Breast epithelium (tissue), 3 donors: ENCODE results near the gene ADAMTS2.

Source experiments
- POLR2AphosphoS5 ChIP-seq, 3 donors: sonication (generic); formaldehyde crosslinking; IDR thresholded peaks; one replicate each; pipeline ENCODE4 v1.6.1; 2017; ENCODE audit warnings: antibody characterized with exemption in 3 of 3
- TF ChIP-seq, protein P1 (sequence below), 3 donors: fragments of 450-650 bp; IDR thresholded peaks; one replicate each; pipeline ENCODE4 v1.5.1; 2016 to 2017; ENCODE audit warnings: antibody characterized with exemption in 3 of 3, mild to moderate bottlenecking in 3 of 3, moderate library complexity in 3 of 3

DNA sequence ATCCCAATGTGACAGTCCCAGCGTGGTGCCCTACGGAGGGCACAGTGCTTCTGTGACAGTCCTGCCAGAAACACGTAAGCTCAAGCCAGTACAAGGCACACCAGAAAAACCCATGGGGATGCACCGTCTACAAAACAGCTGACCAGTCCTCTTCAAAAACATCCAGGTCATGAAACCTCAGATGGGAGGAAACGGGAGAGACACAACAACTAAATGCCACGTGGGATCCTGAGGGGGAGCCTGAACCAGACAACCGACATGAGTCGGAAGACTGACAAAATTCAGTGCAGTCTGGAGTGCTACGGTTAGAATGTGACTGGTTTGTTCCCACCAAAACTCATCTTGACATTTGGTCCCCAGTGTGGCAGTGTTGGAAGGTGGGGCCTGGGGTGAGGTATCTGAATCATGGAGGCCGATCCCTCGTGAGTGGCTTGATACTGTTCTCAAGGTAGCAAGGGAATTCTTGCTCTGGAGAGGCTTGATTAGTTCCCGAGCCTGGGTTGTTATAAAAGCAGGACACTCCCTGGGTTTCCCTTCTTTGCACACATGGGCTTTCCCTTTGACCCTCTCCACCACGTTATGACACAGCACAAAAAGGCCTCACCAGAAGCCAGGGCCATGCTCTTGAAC, 55.4 kb downstream of the ADAMTS2 start:
- TF ChIP-seq POLR2AphosphoS5 (IDR thresholded peaks at IDR 0.05) = no peak
- TF ChIP-seq, protein P1, sequence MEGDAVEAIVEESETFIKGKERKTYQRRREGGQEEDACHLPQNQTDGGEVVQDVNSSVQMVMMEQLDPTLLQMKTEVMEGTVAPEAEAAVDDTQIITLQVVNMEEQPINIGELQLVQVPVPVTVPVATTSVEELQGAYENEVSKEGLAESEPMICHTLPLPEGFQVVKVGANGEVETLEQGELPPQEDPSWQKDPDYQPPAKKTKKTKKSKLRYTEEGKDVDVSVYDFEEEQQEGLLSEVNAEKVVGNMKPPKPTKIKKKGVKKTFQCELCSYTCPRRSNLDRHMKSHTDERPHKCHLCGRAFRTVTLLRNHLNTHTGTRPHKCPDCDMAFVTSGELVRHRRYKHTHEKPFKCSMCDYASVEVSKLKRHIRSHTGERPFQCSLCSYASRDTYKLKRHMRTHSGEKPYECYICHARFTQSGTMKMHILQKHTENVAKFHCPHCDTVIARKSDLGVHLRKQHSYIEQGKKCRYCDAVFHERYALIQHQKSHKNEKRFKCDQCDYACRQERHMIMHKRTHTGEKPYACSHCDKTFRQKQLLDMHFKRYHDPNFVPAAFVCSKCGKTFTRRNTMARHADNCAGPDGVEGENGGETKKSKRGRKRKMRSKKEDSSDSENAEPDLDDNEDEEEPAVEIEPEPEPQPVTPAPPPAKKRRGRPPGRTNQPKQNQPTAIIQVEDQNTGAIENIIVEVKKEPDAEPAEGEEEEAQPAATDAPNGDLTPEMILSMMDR (IDR thresholded peaks at IDR 0.05) = no peak
